T follicular helper cell (primary cell): Measurements from ENCODE around the gene MX2.
"Not testable (repeated sequence)": the region's sequence is repeated elsewhere in the genome, so short reads cannot be mapped to it uniquely, and the experiment has no call there.

Source experiments
- DNase-seq: peaks from one replicate; pipeline ENCODE4 v3.0.0-alpha.2; 2020; ENCODE audit warnings: low read depth

The MX2 gene

DNA sequence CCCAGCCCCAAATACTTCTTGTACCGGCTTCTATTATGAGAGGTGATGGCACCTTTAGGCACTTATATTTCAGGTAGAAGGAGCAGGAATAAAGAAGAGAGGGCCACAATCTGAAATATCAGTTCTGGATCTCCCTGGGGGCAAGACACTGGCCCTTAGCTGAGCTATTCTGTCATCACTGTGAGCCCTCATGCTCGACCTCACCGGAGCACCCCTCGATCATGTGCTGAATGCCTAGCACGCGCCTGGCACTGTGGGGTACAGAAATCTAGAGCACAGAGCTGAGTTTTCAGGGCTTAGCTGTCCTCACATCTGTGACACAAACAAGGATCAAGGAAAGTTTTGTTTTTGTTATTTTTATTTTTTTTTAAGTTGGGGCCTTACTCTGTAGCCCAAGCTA, 56.6 kb downstream of the MX2 start:
- DNase-seq: no peak

DNA sequence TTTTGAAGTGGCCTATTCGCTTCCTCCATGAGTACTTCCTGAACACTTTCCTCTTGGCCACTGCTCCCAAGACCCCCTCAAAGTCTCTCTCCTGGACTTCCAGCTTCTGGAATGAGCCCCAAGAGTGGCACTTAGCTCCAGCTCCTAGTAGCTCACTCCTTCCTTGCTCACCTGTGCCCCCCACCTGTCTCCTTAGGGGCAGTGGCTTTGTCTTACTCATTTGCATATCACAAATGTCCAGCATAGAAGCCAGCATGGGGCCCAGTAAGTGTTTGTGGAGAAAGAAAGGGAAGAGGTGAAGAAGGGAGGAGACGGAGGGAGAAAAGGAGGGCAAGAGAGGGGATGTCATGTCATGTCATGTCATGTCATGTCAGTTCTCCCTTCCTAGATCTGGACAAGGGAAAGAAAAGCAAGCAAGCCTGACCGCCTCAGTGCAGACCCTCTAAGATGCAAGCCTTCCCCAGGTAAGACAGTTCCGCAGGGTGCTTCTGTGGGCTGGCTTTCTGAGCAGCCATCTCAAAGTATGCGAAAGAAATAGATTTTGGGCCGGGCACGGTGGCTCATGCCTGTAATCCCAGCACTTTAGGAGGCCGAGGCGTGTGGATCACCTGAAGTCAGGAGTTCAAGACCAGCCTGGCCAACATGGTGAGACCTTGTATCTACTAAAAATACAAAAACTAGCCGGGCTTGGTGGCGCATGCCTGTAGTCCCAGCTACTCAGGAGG, 57.3 kb downstream of the MX2 start:
- DNase-seq: no peak

DNA sequence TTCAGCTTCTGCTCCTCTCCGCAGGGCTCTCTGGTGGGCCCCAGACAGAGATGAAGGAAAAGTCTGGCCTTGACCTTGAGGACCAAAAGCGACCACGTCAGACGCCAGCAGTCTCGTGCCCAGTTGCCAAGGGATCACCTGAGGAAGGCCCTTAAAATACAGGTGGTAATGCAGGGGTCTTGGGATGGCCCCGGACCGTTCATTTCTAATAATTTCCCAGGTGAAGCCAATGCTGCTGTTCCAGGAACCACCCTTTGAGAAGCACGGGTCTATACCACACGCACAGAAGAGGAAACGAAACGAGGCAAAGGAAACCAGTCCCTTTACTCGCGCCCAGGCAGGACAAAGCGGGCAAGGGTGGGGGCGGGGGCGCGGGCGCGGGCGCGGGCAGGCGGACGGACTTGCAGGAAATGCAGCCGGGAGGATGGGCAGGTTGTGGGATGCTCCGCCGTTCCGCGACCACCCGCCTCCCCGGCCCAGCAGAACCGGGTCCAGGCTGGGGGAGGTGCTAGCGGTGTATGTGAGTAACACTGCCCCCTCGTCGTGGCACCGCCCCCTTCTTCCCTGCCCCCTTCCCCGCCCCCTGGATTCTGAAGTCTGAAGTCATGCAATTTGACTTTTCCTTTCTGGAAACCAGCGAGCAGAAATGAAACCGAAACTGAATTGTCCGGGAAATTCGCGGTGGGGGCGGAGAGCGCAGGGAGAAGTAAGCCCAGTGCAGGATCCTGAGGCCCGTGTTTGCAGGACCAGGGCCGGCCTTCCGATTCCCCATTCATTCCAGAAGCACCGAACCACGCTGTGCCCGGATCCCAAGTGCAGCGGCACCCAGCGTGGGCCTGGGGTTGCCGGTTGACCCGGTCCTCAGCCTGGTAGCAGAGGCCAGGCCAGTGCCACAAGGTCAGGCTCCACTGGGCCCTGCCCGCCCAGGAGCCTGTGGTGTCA, 58.4 kb downstream of the MX2 start:
- peak; percentile 26 for DNase-seq

DNA sequence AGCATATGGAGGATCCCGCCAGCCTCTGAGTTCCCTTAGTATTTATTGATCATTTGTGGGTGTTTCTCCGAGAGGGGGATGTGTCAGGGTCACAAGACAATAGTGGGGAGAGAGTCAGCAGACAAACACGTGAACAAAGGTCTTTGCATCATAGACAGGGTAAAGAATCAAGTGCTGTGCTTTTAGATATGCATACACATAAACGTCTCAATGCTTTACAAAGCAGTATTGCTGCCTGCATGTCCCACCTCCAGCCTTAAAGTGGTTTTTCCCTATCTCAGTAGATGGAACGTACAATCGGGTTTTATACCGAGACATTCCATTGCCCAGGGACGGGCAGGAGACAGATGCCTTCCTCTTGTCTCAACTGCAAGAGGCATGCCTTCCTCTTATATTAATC, 59.2 kb downstream of the MX2 start:
- not testable (repeated sequence) for DNase-seq

GRCh38 chr21:41422546-41423304, 60.9 kb downstream of the MX2 start:
- DNase-seq: no peak

DNA sequence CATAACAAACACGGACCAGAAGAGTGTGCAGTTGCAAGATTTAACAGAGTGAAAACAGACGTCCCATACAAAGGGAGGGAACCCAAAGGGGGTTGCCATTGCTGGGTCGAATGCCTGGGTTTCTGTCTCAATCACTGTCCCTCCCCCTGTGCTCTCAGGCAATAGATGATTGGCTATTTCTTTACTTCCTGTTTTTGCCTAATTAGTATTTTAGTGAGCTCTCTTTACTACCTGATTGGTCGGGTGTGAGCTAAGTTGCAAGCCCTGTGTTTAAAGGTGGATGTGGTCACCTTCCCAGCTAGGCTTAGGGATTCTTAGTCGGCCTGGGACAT, 61.4 kb downstream of the MX2 start:
- DNase-seq: not testable (repeated sequence)

- DNase-seq: no peak
Observed at GRCh38 chr21:41425588-41425953, 63.7 kb downstream of the MX2 start.

GRCh38 chr21:41425954-41426675, 64.3 kb downstream of the MX2 start, which contains the start of gene MX1:
MX1 (plus strand) TSS chr21:41426239; CDS start chr21:41432071, 5,832 bp downstream.
- DNase-seq: peak; percentile 81

DNA sequence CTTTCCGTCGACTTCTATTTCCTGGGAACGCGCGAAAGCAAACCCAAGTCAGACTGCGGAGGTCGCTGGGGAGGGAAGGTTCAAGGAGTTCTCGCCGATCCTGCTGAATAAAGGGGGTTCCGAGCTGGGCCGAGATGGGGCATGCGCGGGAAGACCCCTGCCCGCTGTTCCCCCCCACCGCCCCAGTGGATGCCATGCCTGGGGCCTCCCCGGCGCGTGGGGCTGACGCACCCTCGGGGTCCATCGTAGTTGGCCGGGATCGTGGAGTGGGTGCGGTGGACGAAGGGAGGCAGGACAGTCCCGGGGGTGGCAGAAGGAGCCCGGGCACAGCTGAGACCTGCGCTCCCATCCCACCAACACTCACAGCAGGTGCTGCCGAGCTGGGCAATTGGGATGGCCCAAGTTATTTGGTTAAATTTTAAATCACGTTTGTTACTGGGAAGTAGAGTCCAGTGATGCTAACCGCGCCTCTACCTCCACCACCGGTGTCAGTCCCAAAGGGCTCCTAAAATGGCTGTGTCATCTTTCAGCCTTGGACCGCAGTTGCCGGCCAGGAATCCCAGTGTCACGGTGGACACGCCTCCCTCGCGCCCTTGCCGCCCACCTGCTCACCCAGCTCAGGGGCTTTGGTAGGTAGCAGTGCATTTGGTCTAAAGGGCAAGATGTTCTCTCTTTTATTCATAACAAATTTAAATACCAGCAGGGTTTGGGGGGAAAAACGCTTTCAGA, 65.0 kb downstream of the MX2 start:
- no peak for DNase-seq

- no peak for DNase-seq
Observed at GRCh38 chr21:41427556-41427955, 65.7 kb downstream of the MX2 start.

GRCh38 chr21:41428311-41428710, 66.5 kb downstream of the MX2 start:
- no peak for DNase-seq

- DNase-seq: no peak
Observed at GRCh38 chr21:41428847-41429246, 67.0 kb downstream of the MX2 start.

GRCh38 chr21:41429305-41429704, 67.5 kb downstream of the MX2 start:
- no peak for DNase-seq

DNA sequence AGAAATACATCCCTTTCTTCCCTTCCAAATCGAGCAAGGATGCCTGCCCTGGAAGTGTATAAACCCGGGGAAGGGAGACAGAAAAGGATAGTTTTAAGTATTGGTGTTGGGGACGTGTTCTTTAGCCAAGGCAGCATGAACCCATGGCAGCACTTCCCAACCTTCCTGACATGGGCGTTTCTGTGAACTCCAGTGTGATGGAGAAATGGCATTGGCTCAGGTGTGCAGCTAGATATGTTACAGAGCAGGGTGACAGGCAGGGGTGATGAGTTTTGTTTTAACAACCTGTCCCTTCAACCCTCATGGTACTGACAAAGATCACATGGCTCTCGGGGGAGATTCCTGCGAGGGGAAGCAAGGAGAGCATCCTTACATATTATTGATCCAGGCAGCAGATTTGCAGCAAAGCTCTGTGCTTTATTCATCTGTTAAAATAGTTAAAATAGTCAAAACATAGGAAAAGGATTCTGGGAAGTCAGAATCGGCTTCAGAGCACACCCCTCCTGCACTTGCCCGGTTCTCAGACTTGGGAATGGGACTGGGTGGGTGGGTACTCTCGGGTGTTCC, 68.2 kb downstream of the MX2 start:
- DNase-seq: no peak

GRCh38 chr21:41431788-41432548, 70.1 kb downstream of the MX2 start:
- no peak for DNase-seq

DNA sequence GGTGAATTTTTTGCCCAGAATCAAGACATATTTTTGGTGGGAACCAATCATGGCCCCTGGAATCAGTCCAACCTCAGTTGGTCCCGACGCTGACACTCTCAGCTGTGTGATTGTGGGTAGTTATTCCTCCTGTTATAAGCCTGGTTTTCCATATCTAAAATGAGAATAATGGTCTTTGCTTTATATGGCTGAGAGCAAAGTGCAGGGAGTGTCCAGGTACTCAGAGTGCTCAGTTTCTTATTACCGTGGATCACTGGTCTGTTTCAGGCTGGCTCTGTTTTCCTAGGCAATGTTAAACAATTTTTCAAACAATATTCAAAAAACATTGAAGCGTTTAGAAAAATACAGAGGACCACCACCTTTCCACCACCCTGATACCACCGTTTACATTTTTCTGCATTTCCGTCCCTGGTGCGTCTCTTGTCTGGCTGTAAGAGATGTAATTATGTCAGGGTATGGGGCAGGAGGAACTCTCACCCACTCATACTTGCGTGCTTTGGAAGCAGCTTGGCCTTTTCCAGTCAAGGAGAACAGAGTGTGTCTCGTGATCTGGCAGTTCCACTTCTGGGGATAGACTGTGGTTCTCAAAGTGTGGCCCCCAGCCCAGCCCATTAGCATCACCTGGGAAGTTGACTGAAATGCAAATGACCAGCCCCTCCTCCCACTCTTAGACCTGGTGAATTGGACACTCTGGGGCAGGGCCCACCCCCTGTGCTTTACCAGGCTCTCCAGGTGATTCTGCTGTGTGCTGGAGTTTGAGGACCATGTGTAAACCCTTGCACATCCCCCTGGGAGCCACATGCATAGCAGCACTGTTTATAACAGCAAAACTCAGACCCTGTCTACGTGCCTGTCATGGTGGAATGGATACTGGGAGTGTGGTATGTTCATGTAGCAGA, 71.0 kb downstream of the MX2 start:
- DNase-seq: no peak

- no peak for DNase-seq
Observed at GRCh38 chr21:41433566-41433965, 71.7 kb downstream of the MX2 start.

DNA sequence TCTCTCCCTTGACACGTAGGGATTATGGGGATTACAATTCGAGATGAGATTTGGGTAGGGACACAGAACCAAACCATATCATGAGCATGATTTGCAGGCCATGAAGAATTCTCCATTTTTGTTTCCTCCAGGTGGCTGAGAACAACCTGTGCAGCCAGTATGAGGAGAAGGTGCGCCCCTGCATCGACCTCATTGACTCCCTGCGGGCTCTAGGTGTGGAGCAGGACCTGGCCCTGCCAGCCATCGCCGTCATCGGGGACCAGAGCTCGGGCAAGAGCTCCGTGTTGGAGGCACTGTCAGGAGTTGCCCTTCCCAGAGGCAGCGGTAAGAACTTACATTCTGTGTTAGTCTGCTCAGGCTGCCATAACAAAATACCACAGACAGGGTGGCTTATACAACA, 73.9 kb downstream of the MX2 start:
- no peak for DNase-seq

DNA sequence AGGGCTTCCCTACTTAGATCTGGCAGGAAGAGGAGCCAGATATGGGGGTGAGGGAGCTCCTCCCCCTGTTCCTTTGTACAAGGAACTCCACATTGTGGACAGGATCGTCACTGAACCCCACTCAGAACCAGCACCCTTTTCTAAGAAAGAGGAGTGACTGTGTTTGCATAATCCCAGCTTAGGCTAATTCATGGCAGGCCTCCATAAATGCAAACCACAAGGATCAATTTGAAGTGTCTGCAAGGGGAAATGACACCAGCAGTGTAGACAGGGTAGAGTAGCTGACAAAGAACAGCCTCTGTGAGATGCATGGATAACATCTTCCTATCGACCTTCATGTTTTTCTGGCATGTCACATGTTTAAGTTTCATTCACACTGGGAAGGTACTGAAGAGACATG, 75.9 kb downstream of the MX2 start:
- no peak for DNase-seq
